ENCODE measurements around the gene GARNL3.
A peak's percentile ranks its signal among the peaks of the same experiment; 100 is the strongest.

Gene GARNL3

GRCh38 chr9:127283917-127284497 is 19.4 kb downstream of the GARNL3 start:
- TF ChIP-seq, protein P1, sequence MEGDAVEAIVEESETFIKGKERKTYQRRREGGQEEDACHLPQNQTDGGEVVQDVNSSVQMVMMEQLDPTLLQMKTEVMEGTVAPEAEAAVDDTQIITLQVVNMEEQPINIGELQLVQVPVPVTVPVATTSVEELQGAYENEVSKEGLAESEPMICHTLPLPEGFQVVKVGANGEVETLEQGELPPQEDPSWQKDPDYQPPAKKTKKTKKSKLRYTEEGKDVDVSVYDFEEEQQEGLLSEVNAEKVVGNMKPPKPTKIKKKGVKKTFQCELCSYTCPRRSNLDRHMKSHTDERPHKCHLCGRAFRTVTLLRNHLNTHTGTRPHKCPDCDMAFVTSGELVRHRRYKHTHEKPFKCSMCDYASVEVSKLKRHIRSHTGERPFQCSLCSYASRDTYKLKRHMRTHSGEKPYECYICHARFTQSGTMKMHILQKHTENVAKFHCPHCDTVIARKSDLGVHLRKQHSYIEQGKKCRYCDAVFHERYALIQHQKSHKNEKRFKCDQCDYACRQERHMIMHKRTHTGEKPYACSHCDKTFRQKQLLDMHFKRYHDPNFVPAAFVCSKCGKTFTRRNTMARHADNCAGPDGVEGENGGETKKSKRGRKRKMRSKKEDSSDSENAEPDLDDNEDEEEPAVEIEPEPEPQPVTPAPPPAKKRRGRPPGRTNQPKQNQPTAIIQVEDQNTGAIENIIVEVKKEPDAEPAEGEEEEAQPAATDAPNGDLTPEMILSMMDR (conservative IDR thresholded peaks at IDR 0.05; ENCODE audit: low read length): peak; percentile 62
- DNase-seq (ENCODE audit: low read depth): peak; percentile 60
- H3K4me3 ChIP-seq (ENCODE audit: low read length): no peak overlapping the region

DNA sequence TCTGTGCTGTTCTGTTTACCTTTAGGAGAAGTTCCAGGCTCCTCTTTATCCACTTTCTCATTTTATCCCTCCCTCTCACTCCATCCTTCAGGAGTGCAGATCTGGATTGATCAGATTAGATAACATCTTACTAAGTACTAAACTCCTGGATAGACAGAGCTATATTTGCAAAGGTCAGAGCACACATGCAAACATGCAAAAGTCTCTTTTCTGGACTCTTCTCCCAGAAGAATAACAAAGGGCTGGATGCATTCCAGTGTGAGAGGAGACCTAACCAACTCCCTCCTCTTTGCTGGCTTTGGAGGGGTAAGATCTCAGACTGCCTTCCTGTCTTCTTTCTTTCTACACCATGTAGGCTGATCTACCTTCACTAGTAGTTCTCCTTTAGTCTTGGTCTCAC is 21.4 kb downstream of the GARNL3 start:
- TF ChIP-seq, protein P1 (conservative IDR thresholded peaks at IDR 0.05; ENCODE audit: low read length): no peak
- DNase-seq (ENCODE audit: low read depth): no peak
- no peak overlapping the region for H3K4me3 ChIP-seq (ENCODE audit: low read length)

GRCh38 chr9:127290561-127291065 is 26.0 kb downstream of the GARNL3 start:
- DNase-seq (ENCODE audit: low read depth): peak; percentile 53
- no peak overlapping the region for H3K4me3 ChIP-seq (ENCODE audit: low read length)
- TF ChIP-seq, protein P1 (conservative IDR thresholded peaks at IDR 0.05; ENCODE audit: low read length): no peak

DNA sequence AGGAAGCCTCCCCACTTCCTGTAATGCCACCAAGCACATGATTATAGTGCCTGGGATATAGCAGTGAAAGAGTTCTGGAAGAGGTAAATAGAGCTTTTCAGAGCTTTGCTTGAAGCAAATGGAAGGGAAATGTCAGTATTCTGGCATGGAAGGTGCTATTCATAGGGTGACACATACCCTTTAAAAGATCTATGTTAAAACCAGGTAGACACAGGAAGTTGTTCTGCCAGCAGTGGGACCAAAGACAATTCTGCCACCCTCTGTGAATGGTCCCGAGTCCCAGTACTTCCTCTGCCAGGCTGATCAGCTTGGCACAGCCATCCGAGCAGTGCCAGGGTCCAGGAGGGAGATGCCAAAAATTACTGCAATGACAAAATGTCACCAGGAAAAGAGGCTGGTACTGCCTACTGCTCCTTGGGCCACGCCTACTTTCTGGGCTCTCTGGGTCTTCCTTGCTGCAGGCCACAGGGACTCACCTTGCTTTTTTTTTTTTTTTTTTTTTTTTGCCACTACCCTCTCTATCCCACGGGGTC is 26.7 kb downstream of the GARNL3 start:
- TF ChIP-seq, protein P1 (conservative IDR thresholded peaks at IDR 0.05; ENCODE audit: low read length): no peak
- no peak overlapping the region for H3K4me3 ChIP-seq (ENCODE audit: low read length)
- DNase-seq (ENCODE audit: low read depth): no peak

- TF ChIP-seq, protein P1 (conservative IDR thresholded peaks at IDR 0.05; ENCODE audit: low read length): no peak
- no peak overlapping the region for H3K4me3 ChIP-seq (ENCODE audit: low read length)
- no peak for DNase-seq (ENCODE audit: low read depth)
Observed at GRCh38 chr9:127292415-127292814, 27.8 kb downstream of the GARNL3 start.

DNA sequence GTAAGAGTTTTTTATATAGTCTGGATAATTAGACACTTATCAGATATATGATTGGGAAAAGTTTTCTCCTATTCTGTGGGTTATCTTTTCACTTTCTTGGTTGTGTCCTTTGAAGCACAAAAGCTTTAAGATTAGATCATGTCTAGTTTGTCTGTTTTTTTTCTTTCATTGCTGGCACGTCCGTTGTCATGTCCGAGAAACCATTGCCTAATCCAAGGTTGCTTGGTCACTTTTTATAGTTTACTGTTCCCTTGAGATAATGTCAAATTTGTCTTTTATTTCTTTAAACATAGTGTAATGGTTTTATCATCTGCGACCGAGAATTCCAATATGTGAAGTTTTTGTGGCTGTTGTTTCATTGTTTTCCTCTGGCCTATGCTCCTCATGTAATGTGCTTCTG is 28.8 kb downstream of the GARNL3 start:
- DNase-seq (ENCODE audit: low read depth): no peak
- no peak overlapping the region for H3K4me3 ChIP-seq (ENCODE audit: low read length)
- TF ChIP-seq, protein P1 (conservative IDR thresholded peaks at IDR 0.05; ENCODE audit: low read length): no peak

DNA sequence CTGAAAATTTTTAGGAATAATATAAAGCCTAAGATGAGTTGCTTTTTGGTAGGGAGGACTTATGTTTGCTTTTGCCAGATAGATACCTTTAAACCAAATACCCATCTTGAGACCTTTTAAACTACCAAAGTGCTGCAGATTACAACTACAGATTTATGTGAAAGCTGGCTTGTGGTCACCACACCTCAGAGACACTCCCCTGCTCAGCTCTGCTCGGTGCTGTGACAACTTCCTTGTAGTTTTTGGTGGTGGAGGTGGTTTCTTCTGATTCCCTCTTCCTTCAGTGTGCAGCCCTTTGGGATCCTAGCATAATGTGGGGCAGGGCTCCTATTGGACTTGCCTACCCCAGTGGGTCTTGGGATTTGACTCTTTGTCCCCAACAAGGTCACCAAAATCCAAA is 29.2 kb downstream of the GARNL3 start:
- H3K4me3 ChIP-seq (ENCODE audit: low read length): no peak overlapping the region
- no peak for DNase-seq (ENCODE audit: low read depth)
- TF ChIP-seq, protein P1 (conservative IDR thresholded peaks at IDR 0.05; ENCODE audit: low read length): no peak
